Small intestine (tissue), 7 donors: Measurements from ENCODE around the gene SARNP. TPM values are rescaled to one million over a fixed set of nuclear protein-coding genes. Genes with fewer than 3 reads are reported as not detected.

Experiments used
- DNase-seq, 2 donors: peaks; one replicate each; pipeline versions ENCODE4 v3.0.0 to v3.0.0-alpha.2; 2013
- FAIRE-seq: peaks from 2 replicates; lab custom pipeline; 2012; peaks lifted over from hg19 to GRCh38; lab: Jason Lieb, UNC
- H3K27ac ChIP-seq, 3 donors: one replicate each; pipeline ENCODE4 v1.5.1; 2013; ENCODE audit warnings: low read length in 2 of 3, mild to moderate bottlenecking in 2 of 3, control low read depth in 1 of 3, inconsistent platforms in 1 of 3, low read depth in 1 of 3, moderate library complexity in 1 of 3
- H3K27me3 ChIP-seq, 3 donors: one replicate each; pipeline ENCODE4 v1.6.1; 2013; ENCODE audit warnings: low read length in 3 of 3, inconsistent platforms in 1 of 3; ENCODE audit not compliant: control insufficient read depth in 3 of 3, insufficient read depth in 3 of 3
- H3K36me3 ChIP-seq, 3 donors: one replicate each; pipeline ENCODE4 v1.6.1; 2013; ENCODE audit warnings: low read length in 3 of 3, inconsistent platforms in 1 of 3, low read depth in 1 of 3, mild to moderate bottlenecking in 1 of 3, moderate library complexity in 1 of 3; ENCODE audit not compliant: control insufficient read depth in 3 of 3, insufficient read depth in 2 of 3
- H3K4me1 ChIP-seq, 3 donors: one replicate each; pipeline ENCODE4 v1.6.1; 2013; ENCODE audit warnings: low read length in 2 of 3, inconsistent platforms in 1 of 3, low read depth in 1 of 3, mild to moderate bottlenecking in 1 of 3, moderate library complexity in 1 of 3; ENCODE audit not compliant: control insufficient read depth in 3 of 3, insufficient read depth in 2 of 3
- H3K4me3 ChIP-seq, 3 donors: one replicate each; pipeline ENCODE4 v1.5.1; 2013; ENCODE audit warnings: low read length in 3 of 3, control low read depth in 1 of 3, inconsistent platforms in 1 of 3, low read depth in 1 of 3, mild to moderate bottlenecking in 1 of 3, moderate library complexity in 1 of 3
- H3K9me3 ChIP-seq, 2 donors: one replicate each; pipeline ENCODE4 v1.6.1; 2013; ENCODE audit warnings: low read depth in 1 of 2, low read length in 1 of 2; ENCODE audit not compliant: control insufficient read depth in 2 of 2, insufficient read depth in 1 of 2
- WGBS, 3 donors: extraction: QIAGEN DNeasy Blood & Tissue Kit; methylation state at CpG; one replicate each; pipeline ENCODE4 v1.1.7; 2013; 5-methylcytosine and 5-hydroxymethylcytosine counted together
- polyA plus RNA-seq, 4 donors: library from polyadenylated mRNA; stranded (reverse) in 3 of 4; unstranded in 1 of 4; fragments of 200-250 nt in 3 of 4; fragments of 120-200 nt in 1 of 4; gene quantifications; one replicate each; pipeline versions ENCODE4 v1.2.1 to v1.2.3, GENCODE V29; 2013
- donor health status: healthy with polysubstance abuse.
- donor health status: control.
- donor health status: control.
- donor health status: Bipolar disorder and iron deficiency.
- donor health status: healthy.

The SARNP gene
- polyA plus RNA-seq, 4 donors, result 62.8 to 89.8 (median 75.3) TPM

GRCh38 chr12:55833056-55833455 is 15.5 kb upstream of the SARNP start:
- Histone ChIP-seq H3K27me3 (no peaks in the 10 kb centered on the region), H3K9me3 (no peaks in the 10 kb centered on the region), H3K27ac (no peak overlapping the region), H3K4me3 (no peak overlapping the region), H3K4me1 (peaks cover under 1 to 19% (median 4%) of the 10 kb centered on the region in 3 donors), H3K36me3 (peaks cover 0 to 27% (median 0%) of the 10 kb centered on the region in 3 donors)
- no peak for FAIRE-seq
- DNase-seq, result no peak
- 92 to 96% (median 93%) methylated on average over 10 of the region's 10 CpGs for WGBS, 3 donors

- FAIRE-seq, result no peak
- peak overlapping the region in 2 of 3 donors; percentile 84 to 93 for H3K4me3 ChIP-seq
- H3K36me3 ChIP-seq, result peaks cover 0 to 35% (median 0%) of the 10 kb centered on the region in 3 donors
- WGBS, 3 donors, result 10 to 25% (median 24%) methylated on average over 1 of the region's 1 CpG
- H3K9me3 ChIP-seq, result no peaks in the 10 kb centered on the region
- H3K27ac ChIP-seq, result peak overlapping the region; percentile 8 to 97 (median 96)
- DNase-seq, result no peak
- peaks cover 10 to 28% (median 10%) of the 10 kb centered on the region in 3 donors for H3K4me1 ChIP-seq
- H3K27me3 ChIP-seq, result no peaks in the 10 kb centered on the region
Measured at GRCh38 chr12:55831447-55831815, 13.9 kb upstream of the SARNP start.

GRCh38 chr12:55830601-55831446 is 13.3 kb upstream of the SARNP start:
- Histone ChIP-seq H3K27ac (peak overlapping the region; percentile 82 to 97 (median 96)), H3K4me1 (peaks cover 10 to 28% (median 10%) of the 10 kb centered on the region in 3 donors), H3K27me3 (no peaks in the 10 kb centered on the region), H3K4me3 (peak overlapping the region; percentile 78 to 93 (median 84)), H3K36me3 (peaks cover 0 to 34% (median 0%) of the 10 kb centered on the region in 3 donors), H3K9me3 (no peaks in the 10 kb centered on the region)
- 3 to 6% (median 4%) methylated on average over 23 of the region's 23 CpGs for WGBS, 3 donors
- FAIRE-seq, result no peak
- DNase-seq, result peak; percentile 70 to 90

GRCh38 chr12:55829967-55830600 is 12.6 kb upstream of the SARNP start:
- Histone ChIP-seq H3K9me3 (no peaks in the 10 kb centered on the region), H3K27me3 (no peaks in the 10 kb centered on the region), H3K4me1 (peaks cover 10 to 29% (median 10%) of the 10 kb centered on the region in 3 donors), H3K4me3 (peak overlapping the region; percentile 78 to 93 (median 84)), H3K27ac (peak overlapping the region; percentile 82 to 97 (median 96)), H3K36me3 (peaks cover 0 to 28% (median 0%) of the 10 kb centered on the region in 3 donors)
- WGBS, 3 donors, result 0 to 1% (median 0%) methylated on average over 31 to 37 of the region's 37 CpGs
- FAIRE-seq (no peak), DNase-seq (peak; percentile 70 to 78)

- FAIRE-seq, result no peak
- 88 to 91% (median 89%) methylated on average over 5 of the region's 5 CpGs for WGBS, 3 donors
- H3K4me3 ChIP-seq, result peak overlapping the region in 1 of 3 donors; percentile 93
- no peaks in the 10 kb centered on the region for H3K9me3 ChIP-seq
- DNase-seq, result no peak
- peaks cover 10 to 36% (median 12%) of the 10 kb centered on the region in 3 donors for H3K4me1 ChIP-seq
- H3K27ac ChIP-seq, result peak overlapping the region in 1 of 3 donors; percentile 83
- H3K27me3 ChIP-seq, result no peaks in the 10 kb centered on the region
- H3K36me3 ChIP-seq, result peaks cover 0 to 25% (median 2%) of the 10 kb centered on the region in 3 donors
Measured at GRCh38 chr12:55828357-55828756, 10.8 kb upstream of the SARNP start.

GRCh38 chr12:55827806-55828205 is 10.3 kb upstream of the SARNP start:
- no peaks in the 10 kb centered on the region for H3K9me3 ChIP-seq
- H3K27me3 ChIP-seq, result no peaks in the 10 kb centered on the region
- H3K27ac ChIP-seq, result peak overlapping the region in 1 of 3 donors; percentile 21
- 90 to 92% (median 91%) methylated on average over 15 of the region's 15 CpGs for WGBS, 3 donors
- H3K36me3 ChIP-seq, result peaks cover 0 to 23% (median 2%) of the 10 kb centered on the region in 3 donors
- no peak overlapping the region for H3K4me3 ChIP-seq
- H3K4me1 ChIP-seq, result peaks cover 10 to 41% (median 16%) of the 10 kb centered on the region in 3 donors
- no peak for FAIRE-seq
- no peak for DNase-seq

GRCh38 chr12:55824726-55825125 is 7.2 kb upstream of the SARNP start:
- WGBS, 3 donors, result 75 to 86% (median 78%) methylated on average over 5 of the region's 5 CpGs
- peaks cover 10 to 46% (median 13%) of the 10 kb centered on the region in 3 donors for H3K36me3 ChIP-seq

GRCh38 chr12:55823419-55823818 is 5.9 kb upstream of the SARNP start:
- Histone ChIP-seq H3K27ac (peak overlapping the region in 1 of 3 donors; percentile 53), H3K4me1 (peaks cover 10 to 33% (median 14%) of the 10 kb centered on the region in 3 donors), H3K9me3 (no peaks in the 10 kb centered on the region), H3K4me3 (no peak overlapping the region), H3K36me3 (peaks cover 10 to 51% (median 13%) of the 10 kb centered on the region in 3 donors), H3K27me3 (no peaks in the 10 kb centered on the region)
- FAIRE-seq, result no peak
- peak; percentile 52 to 69 for DNase-seq
- WGBS, 3 donors, result 13 to 64% (median 39%) methylated on average over 4 of the region's 4 CpGs

More at GRCh38 chr12:55824726-55825125, 7.2 kb upstream of the SARNP start:
- DNase-seq, result no peak
- no peak for FAIRE-seq
- Histone ChIP-seq H3K9me3 (no peaks in the 10 kb centered on the region), H3K4me1 (peaks cover 10 to 29% (median 16%) of the 10 kb centered on the region in 3 donors), H3K27ac (no peak overlapping the region), H3K4me3 (no peak overlapping the region), H3K27me3 (no peaks in the 10 kb centered on the region)
